Cardiac muscle cell (in vitro differentiated cells and primary cell): ENCODE data around the gene POMT1. TPM values are rescaled to one million over a fixed set of nuclear protein-coding genes. Genes with fewer than 3 reads are reported as not detected.

Source experiments
- DNase-seq, 2 donors: peaks; one replicate each; pipeline versions ENCODE4 v3.0.0 to v3.0.0-alpha.2; 2010 to 2017; ENCODE audit warnings: low read depth in 1 of 2, low spot score in 1 of 2
- H3K27ac ChIP-seq: fragments of 200-600 bp; sonication (generic); 2 replicates; pipeline ENCODE4 v1.5.1; 2016
- H3K27me3 ChIP-seq: fragments of 200-600 bp; sonication (generic); 2 replicates; pipeline ENCODE4 v1.6.0; 2016; ENCODE audit warnings: control low read depth
- H3K36me3 ChIP-seq: fragments of 200-600 bp; sonication (generic); 2 replicates; pipeline ENCODE4 v1.5.1; 2016; ENCODE audit warnings: control low read depth
- H3K4me1 ChIP-seq: fragments of 200-600 bp; sonication (generic); 2 replicates; pipeline ENCODE4 v1.8.1; 2017; ENCODE audit warnings: low read depth, mild to moderate bottlenecking, mixed run types
- H3K4me3 ChIP-seq: fragments of 200-600 bp; sonication (generic); 2 replicates; pipeline ENCODE4 v1.5.1; 2016; ENCODE audit warnings: mild to moderate bottlenecking
- H3K9me3 ChIP-seq: fragments of 200-600 bp; sonication (generic); 2 replicates; pipeline ENCODE4 v1.5.1; 2017; ENCODE audit warnings: low read depth, mild to moderate bottlenecking, control low read depth
- polyA plus RNA-seq: library from polyadenylated mRNA; unstranded; fragments of >200 nt; fragmentation: Nextera tagmentation; extraction: Ambion mirVana; gene quantifications from 2 replicates; pipeline ENCODE4 v1.2.1, GENCODE V29; 2016
- total RNA-seq: library from RNA; depleted of rRNA; stranded (reverse); fragments of >200 nt; gene quantifications from 2 replicates; pipeline ENCODE4 v1.2.3, GENCODE V29; 2016
- TF ChIP-seq, protein P1 (sequence below): IDR thresholded peaks from 2 replicates; pipeline ENCODE4 v1.5.1; 2012; ENCODE audit warnings: low read depth, mild to moderate bottlenecking, low read length

POMT1 gene
- total and polyA plus RNA-seq, 2 experiments from 2014 or later = 37.4 to 55.0 TPM

DNA sequence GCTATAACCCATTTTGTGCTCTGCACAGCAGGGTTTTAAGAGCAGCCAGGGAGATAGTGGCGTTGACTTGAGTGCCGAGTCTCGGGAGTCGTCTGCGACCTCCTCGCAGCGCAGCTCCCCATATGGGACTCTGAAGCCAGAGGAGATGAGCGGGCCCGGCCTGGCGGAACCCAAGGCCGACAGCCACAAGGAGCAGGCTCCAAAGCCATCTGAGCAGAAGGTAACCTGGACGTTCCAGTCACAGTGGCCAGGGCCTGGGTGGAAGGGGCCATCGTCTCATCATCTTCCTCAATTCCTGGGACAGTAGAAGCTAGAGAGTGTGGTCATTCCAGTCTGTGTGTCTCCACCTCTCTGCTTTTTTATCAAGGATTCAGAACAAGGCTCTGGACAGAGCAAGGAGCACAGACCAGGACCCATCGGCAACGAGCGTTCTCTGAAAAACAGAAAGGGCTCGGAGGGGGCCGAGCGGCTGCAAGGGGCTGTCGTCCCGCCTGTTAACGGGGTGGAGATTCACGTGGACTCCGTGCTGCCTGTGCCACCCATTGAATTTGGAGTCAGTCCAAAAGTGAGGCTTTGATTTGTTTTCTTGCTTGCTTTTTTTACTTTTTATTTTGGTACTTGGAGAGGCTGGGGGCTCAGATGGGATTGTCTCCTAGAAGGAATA lies 20.2 kb upstream of the POMT1 start:
- Histone ChIP-seq H3K27ac (no peak overlapping the region), H3K9me3 (no peaks in the 10 kb centered on the region), H3K36me3 (peaks cover 96% of the 10 kb centered on the region), H3K27me3 (no peaks in the 10 kb centered on the region), H3K4me3 (no peak overlapping the region), H3K4me1 (no peaks in the 10 kb centered on the region)
- TF ChIP-seq, protein P1, sequence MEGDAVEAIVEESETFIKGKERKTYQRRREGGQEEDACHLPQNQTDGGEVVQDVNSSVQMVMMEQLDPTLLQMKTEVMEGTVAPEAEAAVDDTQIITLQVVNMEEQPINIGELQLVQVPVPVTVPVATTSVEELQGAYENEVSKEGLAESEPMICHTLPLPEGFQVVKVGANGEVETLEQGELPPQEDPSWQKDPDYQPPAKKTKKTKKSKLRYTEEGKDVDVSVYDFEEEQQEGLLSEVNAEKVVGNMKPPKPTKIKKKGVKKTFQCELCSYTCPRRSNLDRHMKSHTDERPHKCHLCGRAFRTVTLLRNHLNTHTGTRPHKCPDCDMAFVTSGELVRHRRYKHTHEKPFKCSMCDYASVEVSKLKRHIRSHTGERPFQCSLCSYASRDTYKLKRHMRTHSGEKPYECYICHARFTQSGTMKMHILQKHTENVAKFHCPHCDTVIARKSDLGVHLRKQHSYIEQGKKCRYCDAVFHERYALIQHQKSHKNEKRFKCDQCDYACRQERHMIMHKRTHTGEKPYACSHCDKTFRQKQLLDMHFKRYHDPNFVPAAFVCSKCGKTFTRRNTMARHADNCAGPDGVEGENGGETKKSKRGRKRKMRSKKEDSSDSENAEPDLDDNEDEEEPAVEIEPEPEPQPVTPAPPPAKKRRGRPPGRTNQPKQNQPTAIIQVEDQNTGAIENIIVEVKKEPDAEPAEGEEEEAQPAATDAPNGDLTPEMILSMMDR = no peak
- DNase-seq = no peak

DNA sequence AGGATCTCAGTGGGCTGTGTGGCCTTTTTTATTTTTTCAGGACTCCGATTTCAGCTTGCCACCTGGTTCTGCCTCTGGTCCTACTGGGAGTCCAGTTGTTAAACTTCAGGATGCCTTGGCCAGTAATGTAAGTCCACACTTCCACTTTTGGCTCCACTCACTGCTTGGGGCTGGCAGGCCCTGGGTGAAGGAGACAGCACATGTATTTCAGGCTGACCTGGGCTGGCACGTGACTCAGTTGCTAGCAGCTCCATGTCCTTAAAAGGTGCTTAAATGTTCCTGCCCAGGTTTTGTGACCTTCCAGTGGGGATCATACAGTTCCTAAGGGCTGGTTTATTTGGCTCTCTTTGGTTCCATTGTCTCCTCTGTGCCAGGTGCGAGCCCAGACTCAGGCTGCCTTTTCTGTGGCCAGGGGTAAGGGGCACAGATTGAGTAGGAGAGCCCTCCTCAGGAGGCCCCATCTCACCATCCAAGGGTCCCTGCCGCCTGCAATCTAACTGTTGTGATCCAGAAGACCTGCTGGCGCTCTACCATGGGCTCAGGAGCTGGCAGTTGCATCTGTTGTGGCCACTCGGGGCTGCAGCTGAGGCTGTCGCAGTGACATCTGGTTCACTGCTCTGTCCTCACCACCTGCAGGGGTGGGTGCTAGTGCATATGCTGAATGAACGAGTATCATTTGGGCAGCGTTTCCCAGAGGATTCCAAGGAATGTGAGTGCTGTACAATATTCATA lies 19.2 kb upstream of the POMT1 start:
- no peaks in the 10 kb centered on the region for H3K9me3 ChIP-seq
- H3K27ac ChIP-seq = no peak overlapping the region
- peaks cover 94% of the 10 kb centered on the region for H3K36me3 ChIP-seq
- TF ChIP-seq, protein P1 = no peak
- no peaks in the 10 kb centered on the region for H3K27me3 ChIP-seq
- DNase-seq = no peak
- H3K4me1 ChIP-seq = no peaks in the 10 kb centered on the region
- H3K4me3 ChIP-seq = no peak overlapping the region

DNA sequence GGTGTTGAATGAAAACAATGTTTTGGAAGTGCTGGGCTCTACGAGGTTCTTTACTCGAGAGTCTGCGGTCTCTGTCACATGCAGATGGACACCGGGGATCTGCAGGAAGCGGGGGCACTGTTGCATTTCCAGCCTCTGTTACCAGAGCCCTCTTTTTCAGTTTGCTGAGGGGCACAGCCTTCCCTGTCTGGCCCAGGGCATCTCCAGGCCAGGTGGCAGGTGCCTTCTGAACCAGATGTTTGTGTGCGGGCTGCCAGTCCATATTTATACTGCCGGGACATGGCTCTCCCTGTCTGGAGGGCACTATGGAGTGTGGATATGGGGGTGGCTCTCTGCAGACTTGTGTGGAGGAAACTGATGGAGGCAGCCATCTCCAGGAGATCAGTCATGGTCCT lies 18.7 kb upstream of the POMT1 start:
- TF ChIP-seq, protein P1 = no peak
- no peak for DNase-seq
- H3K4me1 ChIP-seq = no peaks in the 10 kb centered on the region
- no peak overlapping the region for H3K4me3 ChIP-seq
- H3K27me3 ChIP-seq = no peaks in the 10 kb centered on the region
- H3K9me3 ChIP-seq = no peaks in the 10 kb centered on the region
- peaks cover 92% of the 10 kb centered on the region for H3K36me3 ChIP-seq
- H3K27ac ChIP-seq = no peak overlapping the region

DNA sequence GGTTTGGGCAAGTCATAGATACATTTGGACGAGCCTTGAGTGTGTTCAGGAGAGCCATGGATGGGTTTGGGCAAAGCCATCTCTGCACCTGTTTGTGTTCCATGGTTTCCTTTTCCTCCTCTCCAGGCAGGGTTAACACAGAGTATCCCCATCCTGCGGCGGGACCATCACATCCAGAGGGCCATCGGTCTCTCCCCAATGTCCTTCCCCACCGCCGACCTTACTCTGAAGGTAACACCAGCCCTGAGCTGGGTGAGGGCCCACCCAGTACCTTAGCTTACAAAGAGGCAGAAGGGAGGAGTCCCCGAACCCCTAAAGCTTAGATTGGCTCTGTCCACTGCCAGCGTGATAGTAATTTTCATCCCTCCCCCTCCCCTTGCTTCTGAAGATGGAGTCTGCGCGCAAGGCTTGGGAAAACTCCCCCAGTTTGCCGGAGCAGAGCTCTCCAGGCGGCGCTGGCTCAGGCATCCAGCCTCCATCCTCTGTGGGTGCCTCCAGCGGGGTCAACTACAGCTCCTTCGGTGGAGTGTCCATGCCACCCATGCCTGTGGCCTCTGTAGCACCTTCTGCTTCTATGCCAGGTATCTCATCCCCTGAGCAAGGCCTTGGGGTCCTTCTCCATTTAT lies 18.0 kb upstream of the POMT1 start:
- peaks cover 90% of the 10 kb centered on the region for H3K36me3 ChIP-seq
- H3K27ac ChIP-seq = no peak overlapping the region
- no peak overlapping the region for H3K4me3 ChIP-seq
- TF ChIP-seq, protein P1 = no peak
- no peaks in the 10 kb centered on the region for H3K4me1 ChIP-seq
- no peaks in the 10 kb centered on the region for H3K27me3 ChIP-seq
- DNase-seq = no peak
- no peaks in the 10 kb centered on the region for H3K9me3 ChIP-seq

DNA sequence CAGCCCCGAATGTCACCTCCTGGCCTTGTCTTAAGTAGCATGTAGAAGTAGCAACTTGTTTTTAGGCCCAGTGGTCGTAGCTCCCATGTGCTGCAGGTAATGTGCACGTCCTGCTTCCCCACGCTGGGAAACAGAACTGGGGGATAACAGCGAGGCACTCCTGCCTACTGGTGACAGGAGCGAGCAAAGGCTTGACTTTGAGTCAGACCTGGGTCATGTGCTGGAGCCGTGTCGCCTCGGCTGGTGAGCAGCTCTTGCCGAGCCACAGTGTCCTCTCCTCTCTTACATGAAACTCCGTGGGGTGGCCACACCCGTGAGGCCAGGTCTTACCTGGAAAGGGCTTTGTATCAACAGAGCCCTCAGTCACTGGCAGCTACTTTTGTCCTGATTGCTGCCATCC lies 17.5 kb upstream of the POMT1 start:
- no peak overlapping the region for H3K27ac ChIP-seq
- peaks cover 90% of the 10 kb centered on the region for H3K36me3 ChIP-seq
- no peaks in the 10 kb centered on the region for H3K27me3 ChIP-seq
- H3K4me1 ChIP-seq = no peaks in the 10 kb centered on the region
- TF ChIP-seq, protein P1 = no peak
- no peak for DNase-seq
- no peaks in the 10 kb centered on the region for H3K9me3 ChIP-seq
- no peak overlapping the region for H3K4me3 ChIP-seq
